ENCODE measurements around the gene TMEM147.

Gene TMEM147

DNA sequence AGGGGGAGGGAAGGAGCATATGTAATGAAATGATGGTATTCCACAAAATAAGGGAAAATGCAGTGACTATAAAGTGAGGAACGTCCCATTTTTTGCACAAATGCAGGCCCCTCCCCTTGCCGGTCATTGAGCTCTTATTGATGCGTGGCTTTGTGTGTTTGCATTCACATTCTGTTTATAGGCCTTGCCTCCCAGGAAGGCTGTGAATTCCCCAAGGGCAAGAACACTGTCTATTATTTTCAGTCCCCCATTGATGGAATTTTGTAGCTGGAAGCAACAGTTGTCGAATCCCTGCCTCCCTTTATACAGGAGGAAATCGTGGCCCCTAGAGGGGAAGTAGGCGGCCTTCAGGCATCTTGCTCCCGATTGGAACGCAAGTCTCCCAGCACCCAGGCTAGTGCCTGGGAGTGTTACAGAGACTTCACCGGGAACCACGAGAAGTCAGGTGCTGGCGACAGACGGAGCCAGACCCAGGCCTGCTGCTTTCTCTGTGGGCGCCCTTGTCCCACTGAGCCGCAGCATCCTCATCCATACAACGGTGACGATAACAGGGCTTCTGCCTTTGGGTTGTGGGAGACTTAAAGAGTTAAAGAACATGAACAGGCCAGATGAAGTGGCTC, 24.2 kb upstream of the TMEM147 start:
- no peak for DNase-seq

GRCh38 chr19:35522745-35523327, 22.6 kb upstream of the TMEM147 start:
- DNase-seq, result no peak

DNA sequence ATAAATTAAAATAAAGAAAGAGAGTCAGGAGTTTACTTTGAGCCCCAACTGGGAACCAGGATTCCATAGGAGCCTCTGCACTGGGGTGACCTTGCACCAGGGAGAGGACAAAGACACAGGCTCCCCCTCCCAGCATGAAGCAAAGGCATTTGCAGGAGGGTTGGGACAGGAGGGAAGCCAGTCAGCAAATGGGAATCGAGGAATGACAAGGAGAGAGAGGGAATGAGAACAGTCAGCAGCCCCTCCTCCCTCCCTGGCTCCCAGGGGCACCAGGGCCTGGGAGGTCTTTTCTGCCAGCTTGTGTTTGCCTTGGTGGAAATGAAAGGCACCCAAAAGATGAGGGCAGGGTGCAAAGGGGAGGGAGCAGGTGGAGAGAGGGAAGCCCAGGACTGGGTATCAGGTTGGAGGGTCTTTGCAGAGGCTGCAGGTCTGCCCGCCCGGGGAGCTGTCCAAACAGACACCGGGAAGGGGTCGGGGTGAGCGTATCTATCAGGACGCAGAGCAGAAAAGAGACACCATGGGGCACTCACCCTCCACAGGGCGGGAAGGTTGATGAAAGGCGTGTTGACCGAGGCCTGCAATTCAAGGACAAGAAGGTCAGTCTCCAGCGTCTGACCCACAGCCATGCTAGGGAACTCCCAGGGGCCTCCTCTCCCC, 21.1 kb upstream of the TMEM147 start:
- no peak for DNase-seq

- DNase-seq, result no peak
Measured at GRCh38 chr19:35525873-35526272, 19.6 kb upstream of the TMEM147 start.

GRCh38 chr19:35528218-35529038, 17.0 kb upstream of the TMEM147 start, which contains the start of gene SBSN:
SBSN (minus strand) TSS chr19:35528311; CDS start chr19:35528281, 30 bp downstream.
- no peak for DNase-seq

DNA sequence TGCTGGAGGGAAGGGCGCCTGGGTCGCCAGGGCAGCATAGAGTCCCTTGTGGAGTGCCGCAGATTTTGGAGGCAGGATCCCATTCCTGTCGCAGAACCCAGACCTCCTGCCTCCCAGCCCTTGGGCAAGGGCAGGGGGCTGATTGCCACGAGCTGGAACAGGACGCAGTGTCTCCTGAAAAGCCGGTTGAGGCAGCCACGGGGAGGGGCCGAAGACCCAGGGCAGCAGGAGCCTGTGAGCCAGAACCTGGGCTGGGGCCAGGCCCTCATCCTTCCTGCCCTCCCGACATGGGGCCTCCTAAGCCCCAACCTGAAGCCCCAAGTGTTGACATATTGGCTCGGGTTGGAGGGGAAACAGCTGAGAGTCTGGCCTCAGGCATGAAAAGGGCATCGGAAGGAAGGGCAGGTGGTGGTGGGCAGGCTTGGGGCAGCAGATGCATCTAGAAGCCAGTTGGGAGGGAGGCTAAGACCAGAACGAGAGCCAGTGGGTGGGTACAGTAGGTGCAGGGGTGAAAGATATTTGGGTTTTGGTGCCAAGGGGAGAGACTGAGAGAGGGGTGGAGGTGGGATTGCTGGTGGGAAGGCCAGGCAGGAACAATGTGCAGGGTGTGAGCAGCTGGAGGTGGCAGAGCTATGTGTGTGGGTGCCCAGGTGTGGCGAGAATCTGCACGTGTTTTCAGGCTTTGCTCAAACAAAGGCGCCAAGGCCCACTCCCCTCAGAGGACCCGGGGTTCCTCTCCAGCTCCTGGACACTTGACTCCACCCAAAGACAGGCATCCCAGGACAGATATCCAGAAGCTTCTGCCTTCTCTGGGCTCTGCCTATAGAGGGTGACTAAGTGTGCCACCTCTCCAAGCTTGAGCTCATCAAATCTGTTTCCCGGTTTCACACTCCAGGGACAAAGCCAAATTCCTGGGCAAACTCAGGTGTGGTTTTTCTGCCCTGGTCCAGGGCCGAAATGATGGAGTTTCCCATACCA, 15.9 kb upstream of the TMEM147 start:
- no peak for DNase-seq

- no peak for DNase-seq
Measured at GRCh38 chr19:35531291-35531690, 14.1 kb upstream of the TMEM147 start.

DNA sequence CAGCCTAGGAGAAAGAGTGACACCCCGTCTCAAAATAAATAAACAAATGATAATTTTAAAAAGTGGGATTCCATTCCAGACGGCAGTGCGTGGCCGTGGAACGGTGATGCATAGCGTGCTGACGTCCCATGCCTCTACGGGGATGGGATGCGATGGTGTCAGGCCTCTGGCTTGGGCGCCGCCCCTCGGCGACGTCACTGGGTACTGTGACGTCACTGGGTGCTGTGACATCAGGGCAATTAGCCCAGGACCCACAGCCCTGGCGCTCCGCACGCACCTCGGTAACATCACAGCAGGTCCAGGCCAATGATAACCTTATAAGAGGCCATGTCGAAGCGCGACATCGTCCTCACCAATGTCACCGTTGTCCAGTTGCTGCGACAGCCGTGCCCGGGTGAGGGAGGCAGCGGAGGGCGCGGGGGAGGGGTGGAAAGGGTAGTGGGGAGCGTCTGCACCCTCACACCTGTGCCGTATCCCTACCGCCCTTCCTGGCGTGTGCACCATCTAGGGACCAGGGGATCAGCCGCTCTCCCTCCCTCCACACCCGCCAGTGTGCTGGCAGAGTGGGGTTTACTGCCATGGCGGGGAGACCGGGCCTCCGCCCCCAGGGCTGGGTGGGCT, 12.1 kb upstream of the TMEM147 start, which contains the start of gene GAPDHS:
Gene GAPDHS (plus strand): TSS at position 256 of the 621 bp plus-strand sequence. CDS start 72 bp downstream, at position 328.
- no peak for DNase-seq

- DNase-seq, result no peak
Measured at GRCh38 chr19:35533822-35534392, 11.5 kb upstream of the TMEM147 start.

- no peak for DNase-seq
Measured at GRCh38 chr19:35534803-35535480, 10.5 kb upstream of the TMEM147 start.

- no peak for DNase-seq
Measured at GRCh38 chr19:35539314-35539713, 6.1 kb upstream of the TMEM147 start.

DNA sequence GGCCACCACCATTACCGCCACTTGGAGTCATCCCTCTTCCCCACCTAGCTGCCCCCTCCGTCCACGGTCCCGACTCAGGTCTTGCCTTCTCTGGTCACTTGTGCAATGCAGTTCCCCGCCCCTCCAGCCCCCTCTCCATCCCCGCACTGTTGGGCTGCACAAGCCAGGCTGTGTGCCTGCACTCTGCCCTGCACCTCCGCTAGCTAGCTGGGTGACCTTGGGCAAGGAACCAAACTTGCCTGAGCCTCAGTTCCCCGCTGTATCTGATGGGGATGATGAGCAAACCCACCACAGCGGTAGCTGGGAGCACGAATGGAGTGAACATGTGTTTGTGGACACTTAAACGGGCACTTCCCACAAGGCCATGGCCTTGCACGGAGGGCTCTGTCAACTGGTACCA, 5.6 kb upstream of the TMEM147 start:
- DNase-seq, result no peak

DNA sequence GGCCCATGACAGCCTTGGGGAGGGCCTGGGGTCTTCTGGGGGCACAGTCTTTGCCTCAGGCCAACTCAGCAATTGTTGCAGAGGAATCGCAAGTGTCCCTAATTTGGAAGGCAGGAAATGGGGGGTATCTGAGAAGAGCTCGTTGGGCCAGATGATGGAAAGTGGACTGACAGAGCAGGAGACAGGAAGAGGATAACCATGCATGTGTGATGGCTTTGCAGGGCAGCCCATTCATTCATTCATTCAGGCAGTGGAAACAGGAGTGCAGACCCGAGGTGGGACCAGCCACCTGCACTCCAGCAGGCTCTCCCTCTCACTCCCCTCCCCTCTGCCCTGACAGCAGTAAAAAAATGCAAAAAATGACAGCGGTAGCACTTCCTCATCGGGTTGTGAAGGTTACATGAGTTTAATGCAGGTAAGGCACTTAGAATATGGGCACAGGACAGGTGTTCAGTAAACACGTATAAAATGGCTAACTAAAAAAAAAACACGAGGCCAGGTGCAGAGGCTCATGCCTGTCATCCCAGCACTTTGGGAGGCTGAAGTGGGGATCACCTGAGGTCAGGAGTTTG, 5.0 kb upstream of the TMEM147 start:
- no peak for DNase-seq

DNA sequence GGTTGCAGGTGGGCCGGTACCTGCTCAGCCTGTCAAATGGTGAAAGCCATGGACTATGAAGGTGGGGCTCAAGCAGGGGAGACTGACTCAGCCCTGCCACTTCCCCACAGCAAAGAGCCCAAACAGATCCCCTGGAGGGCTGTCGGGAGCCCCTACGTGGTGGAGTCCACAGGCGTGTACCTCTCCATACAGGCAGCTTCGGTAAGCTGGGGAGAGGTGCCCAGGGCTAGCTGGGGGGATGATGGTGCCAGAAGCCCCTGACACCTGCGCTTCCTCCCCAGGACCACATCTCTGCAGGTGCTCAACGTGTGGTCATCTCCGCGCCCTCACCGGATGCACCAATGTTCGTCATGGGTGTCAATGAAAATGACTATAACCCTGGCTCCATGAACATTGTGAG, 3.2 kb upstream of the TMEM147 start:
- no peak for DNase-seq

- DNase-seq, result no peak
Measured at GRCh38 chr19:35543280-35544109, 1.9 kb upstream of the TMEM147 start.

DNA sequence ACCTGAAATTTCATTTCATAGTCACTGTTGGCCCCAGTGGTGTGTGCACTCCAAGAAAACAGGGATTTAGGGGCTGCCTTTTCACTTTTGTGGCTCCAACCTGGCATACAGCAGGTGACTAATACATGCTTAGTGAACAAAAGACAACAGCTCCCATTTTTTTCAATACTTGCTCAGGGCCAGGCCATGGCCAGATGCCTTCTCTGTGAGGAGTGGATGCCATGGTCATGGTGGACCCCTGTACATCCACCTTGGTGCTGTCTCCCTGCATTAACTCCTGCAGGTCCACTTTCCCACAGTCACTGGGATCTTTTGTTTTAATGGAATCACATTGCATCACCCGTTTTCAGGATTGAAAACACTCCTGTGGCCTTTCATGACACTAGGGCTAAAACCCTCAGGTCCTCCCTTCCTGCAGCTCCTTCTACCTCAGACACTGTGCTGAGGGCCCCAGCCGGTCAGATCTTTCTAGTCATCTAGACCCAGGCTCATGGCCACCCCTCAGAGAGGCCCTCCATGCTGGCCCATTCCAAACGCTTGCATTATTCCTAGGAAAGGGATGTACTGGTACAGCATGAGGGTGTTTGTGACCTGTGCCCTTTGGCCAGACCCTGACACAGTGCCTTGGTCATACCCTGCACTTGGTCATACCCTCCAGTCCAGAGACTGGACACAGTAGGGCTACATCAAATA, 1.2 kb upstream of the TMEM147 start:
- DNase-seq, result no peak

DNA sequence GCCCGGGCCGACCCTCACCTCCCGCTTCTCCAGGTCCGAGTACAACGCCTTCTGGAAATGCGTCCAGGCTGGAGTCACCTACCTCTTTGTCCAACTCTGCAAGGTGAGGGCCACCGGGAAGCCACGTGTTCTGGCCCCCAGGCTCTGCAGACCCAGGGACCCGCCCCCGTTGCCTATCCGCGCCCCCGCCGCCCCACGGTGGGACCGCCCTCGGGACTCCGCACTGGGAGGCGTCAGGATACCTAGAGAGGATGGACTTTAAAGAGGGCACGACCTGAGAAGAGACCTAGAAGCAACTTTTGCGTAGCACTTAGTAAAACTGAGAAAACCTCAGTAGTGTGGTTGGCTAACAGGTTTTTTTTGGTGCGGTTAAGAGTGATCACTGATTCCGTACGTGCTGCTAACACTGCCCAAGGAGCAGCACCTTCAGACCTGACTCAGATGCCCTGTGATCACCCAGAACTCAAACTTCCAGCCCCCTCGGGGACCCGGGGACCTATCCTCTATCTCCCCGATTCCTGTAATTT, 492 bp downstream of the TMEM147 start:
- no peak for DNase-seq

- no peak for DNase-seq
Measured at GRCh38 chr19:35546532-35546931, 1.1 kb downstream of the TMEM147 start.

All from NCI-H748 treated with DMSO at 0.1 percent for 48 hours (cell line).